ENCODE data around the gene TBC1D2.

The TBC1D2 gene

GRCh38 chr9:98161851-98162250, 93.6 kb downstream of the TBC1D2 start:
- DNase-seq (ENCODE audit: low read depth) = no peak

GRCh38 chr9:98159790-98160189, 95.7 kb downstream of the TBC1D2 start:
- DNase-seq (ENCODE audit: low read depth) = no peak

- no peak for DNase-seq (ENCODE audit: low read depth)
Measured at GRCh38 chr9:98159301-98159700, 96.1 kb downstream of the TBC1D2 start.

- DNase-seq (ENCODE audit: low read depth) = no peak
Measured at GRCh38 chr9:98158071-98158831, 97.2 kb downstream of the TBC1D2 start.

GRCh38 chr9:98157372-98157771, 98.1 kb downstream of the TBC1D2 start:
- no peak for DNase-seq (ENCODE audit: low read depth)

GRCh38 chr9:98154678-98155077, 100.8 kb downstream of the TBC1D2 start:
- DNase-seq (ENCODE audit: low read depth) = no peak

- DNase-seq (ENCODE audit: low read depth) = no peak
Measured at GRCh38 chr9:98152526-98152925, 102.9 kb downstream of the TBC1D2 start.

GRCh38 chr9:98150721-98151120, 104.7 kb downstream of the TBC1D2 start:
- no peak for DNase-seq (ENCODE audit: low read depth)

- no peak for DNase-seq (ENCODE audit: low read depth)
Measured at GRCh38 chr9:98150164-98150563, 105.3 kb downstream of the TBC1D2 start.

- no peak for DNase-seq (ENCODE audit: low read depth)
Measured at GRCh38 chr9:98149422-98149821, 106.0 kb downstream of the TBC1D2 start.

Measured in HS-5 (cell line).